Stromal cell of bone marrow (primary cell): ENCODE data around the gene GUCA1A.
A peak's percentile ranks its signal among the peaks of the same experiment; 100 is the strongest.
"Not testable (repeated sequence)": the region's sequence is repeated elsewhere in the genome, so short reads cannot be mapped to it uniquely, and the experiment has no call there.

Experiments
- DNase-seq: peaks from one replicate; pipeline ENCODE4 v3.0.0-alpha.2; 2012; ENCODE audit warnings: low read depth

GUCA1A gene

DNA sequence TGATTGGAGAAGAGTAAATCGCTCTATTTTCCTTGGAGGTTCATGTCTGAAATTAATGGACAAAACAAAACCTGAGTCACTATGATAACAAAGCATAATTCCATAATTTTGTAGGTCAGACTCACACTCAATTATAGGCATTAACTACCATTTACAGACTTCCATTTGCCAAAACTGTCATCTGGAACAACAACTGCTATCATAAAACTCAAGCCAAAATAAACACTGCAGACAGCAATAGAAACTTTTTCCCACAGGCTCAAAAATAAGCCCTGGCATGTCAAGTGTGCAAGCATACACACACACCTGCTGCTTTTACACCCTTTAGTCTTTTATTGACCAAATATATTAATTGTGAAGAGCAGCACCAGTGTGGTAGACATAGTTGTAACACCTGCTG is 37.4 kb downstream of the GUCA1A start:
- DNase-seq: no peak

DNA sequence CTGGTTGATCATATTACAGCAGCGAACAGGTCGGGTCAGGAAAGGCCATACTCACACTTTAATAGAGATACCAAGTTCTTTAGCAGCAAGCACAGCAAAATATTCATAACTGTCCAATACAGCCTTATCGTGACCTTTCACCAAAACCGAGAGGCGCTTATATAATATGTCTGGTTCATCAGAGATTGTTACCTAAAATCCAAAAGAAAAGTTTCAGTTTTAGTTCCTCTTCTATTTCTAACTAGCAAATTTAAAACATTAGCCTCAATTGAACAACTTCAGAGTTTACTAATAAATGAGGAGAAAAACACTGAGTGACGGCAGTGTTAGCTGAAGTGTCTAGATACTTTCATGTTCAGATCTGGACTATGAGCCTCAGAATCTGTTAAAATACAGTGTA is 38.6 kb downstream of the GUCA1A start:
- no peak for DNase-seq

DNA sequence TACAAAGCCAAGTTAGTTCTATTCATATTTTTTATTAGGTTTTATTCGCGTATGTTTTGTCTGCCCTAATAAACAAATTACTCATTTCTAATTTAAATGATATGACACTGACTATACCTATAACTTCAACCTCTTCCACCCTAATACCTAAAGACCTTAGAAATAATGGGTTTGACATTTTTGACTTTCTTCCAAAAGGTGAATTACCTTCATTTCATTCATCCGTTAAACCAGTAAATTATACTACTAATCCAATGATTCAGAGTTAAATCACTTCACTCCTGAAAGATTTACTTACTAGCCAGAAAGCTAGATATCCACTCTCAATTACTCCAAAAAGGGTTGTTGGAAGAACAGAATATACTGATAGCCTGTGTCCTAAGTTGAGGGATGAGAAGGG is 39.3 kb downstream of the GUCA1A start:
- no peak for DNase-seq

DNA sequence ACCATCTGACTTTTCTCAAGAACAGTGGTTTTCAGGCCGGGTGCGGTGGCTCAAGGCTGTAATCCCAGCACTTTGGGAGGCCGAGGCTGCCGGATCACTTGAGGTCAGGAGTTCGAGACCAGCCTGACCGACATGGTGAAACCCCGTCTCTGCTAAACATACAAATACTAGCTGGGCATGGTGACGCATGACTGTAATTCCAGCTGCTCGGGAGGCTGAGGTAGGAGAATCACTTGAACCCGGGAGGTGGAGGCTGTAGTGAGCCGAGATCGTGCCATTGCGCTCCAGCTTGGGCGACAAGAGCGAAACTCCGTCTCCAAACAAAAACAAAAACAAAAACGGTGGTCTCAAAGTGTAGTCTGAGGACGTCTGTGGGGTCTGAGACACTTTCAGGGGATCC is 43.3 kb downstream of the GUCA1A start:
- not testable (repeated sequence) for DNase-seq

DNA sequence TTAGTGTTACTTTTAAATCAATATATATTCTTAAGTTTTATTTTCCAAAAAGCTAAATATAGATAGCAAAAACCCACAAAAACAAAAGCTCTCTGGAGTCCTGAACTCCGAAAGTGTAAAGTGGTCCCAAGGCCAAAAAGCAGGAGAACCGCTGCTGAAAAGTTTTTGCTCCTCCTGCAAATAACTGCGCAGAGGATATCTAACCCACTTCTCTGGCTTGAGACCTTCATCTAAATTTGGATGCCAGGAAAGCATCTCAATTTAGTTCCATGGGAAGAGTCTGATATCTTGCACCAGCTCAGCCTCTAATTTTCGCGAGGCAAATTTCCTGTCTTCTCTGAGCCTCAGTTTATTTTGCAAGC is 44.0 kb downstream of the GUCA1A start:
- DNase-seq: no peak

DNA sequence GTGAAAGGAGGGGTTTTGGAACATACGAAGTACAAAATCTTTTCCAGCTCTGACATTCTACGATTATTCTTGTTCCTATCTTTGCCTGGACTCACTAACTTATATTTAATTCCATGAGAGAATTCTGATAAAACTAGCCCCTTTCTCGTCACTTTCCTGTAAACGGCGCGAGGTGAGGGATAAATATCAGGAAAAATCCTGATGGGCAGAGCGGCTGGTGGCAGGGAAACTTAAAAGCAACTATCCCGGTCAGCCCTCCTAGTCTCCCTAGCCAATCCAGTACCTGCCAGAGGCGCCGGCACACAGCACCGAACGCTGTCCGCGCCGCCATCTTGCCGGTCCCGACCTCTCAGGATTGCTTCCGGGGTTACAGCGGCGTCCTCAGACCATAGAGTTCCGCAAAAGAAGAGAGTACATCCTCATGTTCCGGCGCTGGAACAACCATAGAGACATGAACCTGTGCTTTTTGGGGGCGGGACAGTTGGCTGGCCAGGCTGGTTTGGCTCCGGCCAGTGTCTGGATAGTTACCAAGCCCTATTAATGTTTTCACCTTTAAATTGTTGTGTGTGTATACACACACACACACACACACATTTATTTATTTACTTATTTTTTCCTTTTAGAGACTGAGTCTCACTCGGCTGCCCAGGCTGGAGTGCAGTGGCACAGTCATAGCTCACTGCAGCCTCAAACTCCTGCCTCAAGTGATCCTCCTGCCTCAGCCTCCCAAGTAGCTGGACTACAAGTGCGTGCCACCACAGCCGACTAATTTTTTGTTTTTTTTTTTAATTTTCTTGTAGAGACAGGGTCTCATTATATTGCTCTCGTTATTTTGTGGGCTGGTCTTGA is 44.6 kb downstream of the GUCA1A start, which contains the start of gene MRPS10:
Gene MRPS10 (minus strand): TSS at position 343 of the 849 bp plus-strand sequence. CDS start 12 bp downstream, at position 331.
- DNase-seq: peak; percentile 84

DNA sequence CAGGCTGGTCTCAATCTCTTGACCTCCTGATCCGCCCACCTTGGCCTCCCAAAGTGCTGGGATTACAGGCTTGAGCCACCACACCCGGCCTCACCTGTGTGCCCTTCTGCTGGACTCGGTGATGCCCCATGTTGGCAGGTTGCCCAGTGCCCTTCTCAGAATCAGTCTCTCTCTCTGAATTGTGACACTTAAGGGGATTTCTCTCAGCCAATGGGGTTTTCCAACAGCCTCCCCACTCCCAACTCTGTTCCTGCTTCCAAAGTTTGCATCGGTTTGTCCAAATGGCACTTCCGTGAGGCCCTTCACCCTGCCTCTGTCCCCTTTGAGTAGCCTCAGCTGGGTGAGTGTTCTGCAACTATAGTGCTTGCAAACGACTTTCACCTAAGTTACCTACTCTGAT is 47.6 kb downstream of the GUCA1A start:
- DNase-seq: no peak

DNA sequence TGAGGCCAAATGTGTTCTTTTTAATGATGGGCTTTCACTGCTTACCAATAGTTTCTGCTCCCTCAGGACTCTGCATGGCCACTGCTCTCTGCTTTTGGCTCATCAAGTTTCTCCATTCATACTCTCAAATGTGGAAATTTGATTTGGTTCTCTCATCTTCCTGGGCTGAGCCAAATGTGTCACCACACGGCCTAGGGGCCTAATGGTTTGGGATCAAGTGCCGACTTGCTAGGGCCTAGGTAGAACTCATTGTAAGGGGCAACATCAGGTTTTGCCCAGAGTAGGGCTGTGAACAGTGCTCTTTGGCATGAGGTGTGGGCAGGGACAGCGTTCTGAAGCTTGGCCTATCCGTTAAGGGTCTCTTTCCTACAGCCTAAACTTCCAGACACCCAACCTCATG is 48.4 kb downstream of the GUCA1A start:
- DNase-seq: no peak

DNA sequence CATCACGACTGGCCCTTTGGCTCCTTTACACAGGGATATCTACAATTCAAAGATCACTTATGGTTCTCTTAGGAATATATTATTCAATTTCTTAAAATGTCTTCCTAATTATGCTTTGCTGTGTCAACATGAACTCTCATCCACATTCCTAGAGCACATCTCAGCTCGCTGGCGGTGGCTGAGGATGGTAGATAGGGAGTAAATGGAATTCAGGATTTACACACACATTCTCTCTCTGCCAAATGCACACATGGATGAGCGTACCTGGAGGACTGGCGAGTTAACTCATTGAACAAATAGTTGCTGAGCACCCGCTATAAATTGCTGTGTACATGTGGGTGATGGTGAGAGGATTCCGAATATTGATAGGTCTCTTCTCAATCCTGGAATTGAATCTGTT is 49.3 kb downstream of the GUCA1A start:
- DNase-seq: no peak

DNA sequence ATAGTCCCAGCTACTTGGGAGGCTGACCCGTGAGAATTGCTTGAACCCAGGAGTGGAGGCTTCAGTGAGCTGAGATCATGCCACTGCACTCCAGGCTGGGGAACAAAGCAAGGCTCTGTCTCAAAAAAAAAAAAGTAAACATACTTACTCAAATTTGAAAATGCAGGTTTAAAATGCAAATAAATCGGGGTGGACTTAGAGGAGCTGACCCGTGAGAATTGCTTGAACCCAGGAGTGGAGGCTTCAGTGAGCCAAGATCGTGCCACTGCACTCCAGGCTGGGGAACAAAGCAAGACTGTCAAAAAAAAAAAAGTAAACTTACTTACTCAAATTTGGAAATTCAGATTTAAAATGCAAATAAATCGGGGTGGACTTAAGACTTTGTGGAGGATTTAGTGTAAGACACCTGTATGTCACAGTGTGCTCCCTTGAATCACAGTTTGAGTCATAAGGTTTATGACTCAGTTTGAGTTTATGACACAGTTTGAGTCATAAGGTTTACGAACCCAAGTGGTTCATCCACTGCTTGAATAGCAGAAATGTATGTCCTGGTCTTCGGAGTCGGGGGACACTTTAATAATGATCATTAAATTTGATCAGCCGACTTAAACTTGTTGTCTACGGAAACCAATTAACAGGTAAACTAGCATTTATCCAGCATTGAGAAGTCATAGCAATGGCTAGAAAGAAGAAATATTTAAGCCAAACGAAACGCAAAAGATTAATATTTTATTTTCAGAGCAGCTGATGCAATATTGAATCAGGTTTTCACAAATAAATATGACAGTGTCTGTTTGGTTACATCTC is 51.3 kb downstream of the GUCA1A start:
- peak; percentile 71 for DNase-seq

DNA sequence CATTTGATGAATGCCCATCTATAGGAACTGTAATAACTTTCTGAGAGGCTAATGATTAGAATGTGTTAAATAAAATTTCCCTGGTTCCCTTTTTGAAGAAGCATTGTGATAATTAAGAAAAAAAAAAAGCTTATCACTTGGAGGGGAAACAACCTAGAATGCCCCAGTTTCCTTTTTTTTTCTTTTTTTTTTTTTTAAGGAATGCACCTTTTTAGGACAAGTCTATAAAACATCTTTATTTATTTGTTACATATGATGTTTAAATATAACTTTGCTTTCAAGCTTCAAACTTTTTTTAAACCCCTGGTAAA is 51.8 kb downstream of the GUCA1A start:
- DNase-seq: no peak

DNA sequence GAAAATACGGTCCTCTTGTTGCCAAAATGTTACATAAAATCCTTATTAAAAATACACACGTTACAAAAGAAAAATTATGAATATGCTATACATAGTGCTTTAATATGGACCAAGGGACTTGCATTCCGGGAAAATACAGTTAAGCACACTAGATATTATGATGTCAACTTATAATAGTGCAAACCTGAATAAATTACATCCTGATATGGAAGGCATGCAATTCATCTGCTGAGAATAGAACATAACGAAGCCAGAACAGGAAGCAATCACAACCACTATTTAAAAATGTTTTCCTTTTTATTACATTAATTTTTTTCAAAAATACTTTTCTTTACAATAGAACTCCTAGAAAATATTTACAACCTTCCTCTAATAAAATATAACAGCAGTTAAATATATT is 52.3 kb downstream of the GUCA1A start:
- no peak for DNase-seq

DNA sequence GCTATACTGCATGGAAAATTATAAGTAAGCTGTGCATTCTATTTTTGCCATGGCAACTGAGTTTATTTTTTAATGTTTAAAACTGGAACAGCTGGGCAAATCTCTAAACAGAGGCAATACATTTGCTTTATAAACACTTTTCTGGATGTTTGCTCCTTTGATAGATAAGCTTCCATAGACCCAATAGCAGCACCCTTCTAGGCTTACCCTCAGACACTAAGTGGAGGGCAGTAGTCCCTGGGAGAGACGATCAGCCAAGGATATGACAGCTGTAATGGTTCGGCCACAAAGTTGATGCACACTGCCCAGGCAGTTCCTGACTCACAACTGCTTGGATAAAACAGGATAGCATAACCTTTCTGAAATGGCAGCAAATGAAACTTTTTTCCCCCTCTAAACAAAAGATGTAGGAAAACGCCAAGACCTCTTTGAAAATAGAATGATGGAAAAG is 53.0 kb downstream of the GUCA1A start:
- DNase-seq: peak; percentile 46

DNA sequence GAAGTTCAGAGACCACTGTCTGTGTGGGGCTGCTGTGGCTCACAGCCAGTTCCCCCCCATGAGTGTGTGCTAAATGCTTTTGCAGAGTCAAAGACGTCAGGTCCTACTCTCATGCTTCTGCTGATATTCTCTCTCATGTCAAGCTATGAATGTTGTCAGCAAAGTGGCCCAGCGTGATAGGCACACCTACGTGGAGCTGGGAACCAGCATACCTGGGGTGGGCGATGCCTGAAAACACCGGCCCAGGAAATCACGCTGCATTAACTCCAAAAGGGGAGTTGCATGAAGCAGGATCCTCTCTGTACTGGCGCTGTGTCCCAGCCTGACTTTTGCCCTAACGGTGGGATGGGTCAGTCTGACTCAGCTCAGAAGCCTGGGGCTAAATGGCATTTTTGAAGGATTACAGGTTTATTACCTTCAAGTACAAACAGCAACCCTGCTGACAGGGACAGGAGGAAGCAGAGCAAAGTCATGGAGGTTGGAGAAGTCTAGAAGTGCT is 53.5 kb downstream of the GUCA1A start:
- DNase-seq: no peak

DNA sequence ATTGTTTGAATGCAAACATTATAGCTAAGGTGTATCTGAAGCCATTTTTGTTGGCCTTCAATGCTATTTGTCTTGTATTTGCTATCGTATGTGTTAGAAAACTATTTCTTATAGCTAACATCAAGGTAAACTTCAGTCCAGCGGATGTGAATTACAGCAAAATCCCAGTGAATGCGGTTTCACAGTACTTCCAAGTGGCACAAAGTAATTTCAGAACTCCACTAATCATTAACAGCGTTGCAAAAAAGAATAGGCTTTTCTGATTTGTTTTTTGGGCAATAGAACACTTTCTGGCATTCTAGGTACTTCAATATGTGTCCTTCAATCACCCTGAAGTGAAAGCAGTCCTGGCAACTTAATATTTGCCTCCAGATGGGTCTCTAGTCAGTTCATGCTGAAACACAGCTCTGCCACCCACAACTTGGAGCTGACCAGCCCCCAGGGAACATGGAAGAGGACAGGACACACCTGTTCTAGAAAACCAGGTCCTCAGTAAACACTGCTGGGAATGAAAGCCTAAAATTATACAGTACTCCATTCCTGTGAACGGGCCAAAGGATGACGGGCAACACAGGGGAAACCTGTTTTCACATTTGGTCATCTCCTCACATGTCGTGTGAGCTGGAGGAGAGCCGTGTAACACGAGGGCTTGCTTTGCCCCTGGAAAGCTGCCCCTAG is 54.1 kb downstream of the GUCA1A start:
- DNase-seq: no peak

DNA sequence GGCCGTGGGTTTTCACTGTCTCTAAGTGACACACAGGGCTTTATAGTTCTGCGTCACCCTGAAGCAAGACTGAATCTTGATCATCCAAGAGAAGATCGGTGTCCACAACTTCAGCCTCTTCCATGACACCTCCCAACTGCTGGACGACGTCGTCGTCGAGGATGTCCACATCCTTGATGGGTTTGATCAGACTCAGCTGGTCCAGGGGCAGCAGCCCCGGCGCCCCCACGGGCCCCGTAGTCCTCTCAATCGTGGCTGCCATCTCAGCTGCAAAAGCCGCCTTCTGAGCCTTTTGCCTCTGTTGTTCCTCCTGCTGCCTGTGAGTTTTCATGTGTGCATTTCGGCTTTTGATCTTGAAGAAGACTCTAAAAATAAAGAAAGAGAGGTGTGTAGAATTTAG is 55.1 kb downstream of the GUCA1A start:
- no peak for DNase-seq
